Measurements from ENCODE around the gene RBM24.

- TF ChIP-seq, protein P1, sequence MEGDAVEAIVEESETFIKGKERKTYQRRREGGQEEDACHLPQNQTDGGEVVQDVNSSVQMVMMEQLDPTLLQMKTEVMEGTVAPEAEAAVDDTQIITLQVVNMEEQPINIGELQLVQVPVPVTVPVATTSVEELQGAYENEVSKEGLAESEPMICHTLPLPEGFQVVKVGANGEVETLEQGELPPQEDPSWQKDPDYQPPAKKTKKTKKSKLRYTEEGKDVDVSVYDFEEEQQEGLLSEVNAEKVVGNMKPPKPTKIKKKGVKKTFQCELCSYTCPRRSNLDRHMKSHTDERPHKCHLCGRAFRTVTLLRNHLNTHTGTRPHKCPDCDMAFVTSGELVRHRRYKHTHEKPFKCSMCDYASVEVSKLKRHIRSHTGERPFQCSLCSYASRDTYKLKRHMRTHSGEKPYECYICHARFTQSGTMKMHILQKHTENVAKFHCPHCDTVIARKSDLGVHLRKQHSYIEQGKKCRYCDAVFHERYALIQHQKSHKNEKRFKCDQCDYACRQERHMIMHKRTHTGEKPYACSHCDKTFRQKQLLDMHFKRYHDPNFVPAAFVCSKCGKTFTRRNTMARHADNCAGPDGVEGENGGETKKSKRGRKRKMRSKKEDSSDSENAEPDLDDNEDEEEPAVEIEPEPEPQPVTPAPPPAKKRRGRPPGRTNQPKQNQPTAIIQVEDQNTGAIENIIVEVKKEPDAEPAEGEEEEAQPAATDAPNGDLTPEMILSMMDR (conservative IDR thresholded peaks at IDR 0.05; ENCODE audit: low read depth, low read length), result no peak
- TF ChIP-seq EZH2 (IDR thresholded peaks at IDR 0.05; ENCODE audit: low read length, unreplicated experiment) (no peak), EZH2phosphoT487 (IDR thresholded peaks at IDR 0.05; ENCODE audit: borderline replicate concordance, low read length) (no peak)
Measured at GRCh38 chr6:17299750-17300149, 18.6 kb downstream of the RBM24 start.
